SK-MEL-5 (cell line): ENCODE data around the gene CHD3. TPM values are rescaled to one million over a fixed set of nuclear protein-coding genes. Genes with fewer than 3 reads are reported as not detected.
"Not testable (repeated sequence)": the region's sequence is repeated elsewhere in the genome, so short reads cannot be mapped to it uniquely, and the experiment has no call there.

ENCODE experiments used
- DNase-seq: peaks from one replicate; pipeline ENCODE4 v3.0.0-alpha.2; 2016; ENCODE audit warnings: low read depth, low spot score
- in situ Hi-C: cut with HindIII; loops from 2 replicates; pipeline ENCODE4 v1.10.0; 2016; ENCODE audit warnings: low sequenced_read_pairs, high pct_unique_total_duplicates, low pct_unique_long_range_greater_than_20kb
- total RNA-seq: library from RNA; depleted of rRNA; stranded (reverse); fragments of >200 nt; shearing (Covaris generic); gene quantifications from 2 replicates; pipeline ENCODE4 v1.2.3, GENCODE V29; 2014

CHD3 gene
- total RNA-seq, 1 experiment from 2014 or later = 68.4 TPM

- in situ Hi-C loops = no loop called here
These were observed 30.7 kb upstream of the CHD3 start, which contains the start of gene CYB5D1 for GRCh38 chr17:7857713-7858521. Gene CYB5D1, plus strand, starts transcription at chr17:7858003. Its CDS starts 132 bp downstream, at chr17:7858135.

GRCh38 chr17:7858522-7858810 lies 30.1 kb upstream of the CHD3 start:
- DNase-seq = peak; percentile 51
- in situ Hi-C loops = no loop called here

More at GRCh38 chr17:7857713-7858521, 30.7 kb upstream of the CHD3 start, which contains the start of gene CYB5D1:
- peak; percentile 94 for DNase-seq

- in situ Hi-C loops = no loop called here
- DNase-seq = no peak
These were observed 29.6 kb upstream of the CHD3 start for GRCh38 chr17:7859028-7859427.

- in situ Hi-C loops = no loop called here
- DNase-seq = peak; percentile 80
These were observed 25.7 kb upstream of the CHD3 start for GRCh38 chr17:7862692-7863437.

GRCh38 chr17:7864384-7864783 lies 24.2 kb upstream of the CHD3 start:
- DNase-seq, in situ Hi-C loops: not testable (repeated sequence)

- in situ Hi-C loops = no loop called here
- DNase-seq = no peak
These were observed 23.5 kb upstream of the CHD3 start for GRCh38 chr17:7864995-7865650.

- DNase-seq = no peak
- in situ Hi-C loops = no loop called here
These were observed 20.7 kb upstream of the CHD3 start for GRCh38 chr17:7867881-7868329.

DNA sequence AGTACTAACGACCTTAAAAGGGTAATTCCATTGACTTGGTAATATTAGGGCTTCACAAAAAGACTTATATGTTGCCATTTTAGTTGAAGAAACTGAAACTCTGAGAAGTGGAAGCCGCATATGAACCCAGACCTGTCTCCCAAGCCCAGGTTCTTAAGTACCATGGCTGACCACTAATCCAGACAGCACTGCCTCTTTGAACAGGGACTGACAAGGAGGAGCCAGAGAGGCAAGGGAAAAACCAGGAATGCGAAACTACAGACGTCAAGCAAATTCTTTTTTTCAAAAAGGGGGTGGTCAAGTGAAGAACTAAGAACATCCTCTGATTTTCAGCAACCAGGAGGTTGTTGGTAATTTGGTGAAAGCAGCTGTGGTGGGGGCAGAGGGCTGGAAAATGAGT lies 15.5 kb upstream of the CHD3 start:
- in situ Hi-C loops = no loop called here
- no peak for DNase-seq

DNA sequence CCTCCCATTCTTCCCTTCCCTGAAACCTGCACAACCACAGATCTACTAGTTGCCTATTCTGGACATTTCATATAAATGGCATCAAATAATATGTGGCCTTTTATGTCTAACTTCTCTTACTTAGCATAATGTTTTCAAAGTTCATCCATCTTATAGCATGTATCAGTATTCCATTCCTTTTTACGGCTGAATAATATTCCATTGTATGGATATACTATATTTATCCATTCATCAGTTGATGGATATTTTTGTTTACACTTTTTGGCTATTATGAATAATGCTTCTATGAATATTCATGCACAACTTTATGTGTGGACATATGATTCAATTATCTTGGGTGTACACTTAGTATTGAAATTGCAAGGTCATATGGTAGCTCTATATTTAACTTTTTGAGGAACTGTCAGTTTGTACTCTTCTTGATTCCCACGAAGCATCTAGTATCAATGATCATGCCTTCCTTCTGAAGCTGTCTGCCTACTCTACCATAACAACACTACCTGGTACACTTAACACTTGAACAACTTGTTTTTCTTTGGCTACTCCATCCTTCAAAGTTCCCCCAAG lies 12.7 kb upstream of the CHD3 start:
- no peak for DNase-seq
- in situ Hi-C loops = no loop called here

DNA sequence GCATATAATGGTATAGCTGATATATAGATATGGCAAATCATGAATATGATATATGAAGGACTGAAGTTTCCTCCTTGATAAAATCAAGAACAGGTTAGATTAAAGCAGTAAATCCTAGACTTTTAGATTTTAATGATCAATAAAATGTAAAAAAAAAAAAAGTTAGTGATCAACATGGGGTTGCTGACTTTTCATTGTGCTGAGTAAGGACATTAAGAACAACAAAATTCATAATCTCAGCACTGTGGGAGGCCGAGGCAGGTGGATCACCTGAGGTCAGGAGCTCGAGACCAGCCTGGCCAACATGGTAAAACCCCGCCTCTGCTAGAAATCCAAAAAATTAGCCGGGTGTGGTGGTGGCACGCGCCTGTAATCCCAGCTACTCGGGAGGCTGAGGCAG lies 10.4 kb upstream of the CHD3 start:
- no peak for DNase-seq
- in situ Hi-C loops = no loop called here

- in situ Hi-C loops = no loop called here
- DNase-seq = no peak
These were observed 8.3 kb upstream of the CHD3 start for GRCh38 chr17:7880076-7880868.

DNA sequence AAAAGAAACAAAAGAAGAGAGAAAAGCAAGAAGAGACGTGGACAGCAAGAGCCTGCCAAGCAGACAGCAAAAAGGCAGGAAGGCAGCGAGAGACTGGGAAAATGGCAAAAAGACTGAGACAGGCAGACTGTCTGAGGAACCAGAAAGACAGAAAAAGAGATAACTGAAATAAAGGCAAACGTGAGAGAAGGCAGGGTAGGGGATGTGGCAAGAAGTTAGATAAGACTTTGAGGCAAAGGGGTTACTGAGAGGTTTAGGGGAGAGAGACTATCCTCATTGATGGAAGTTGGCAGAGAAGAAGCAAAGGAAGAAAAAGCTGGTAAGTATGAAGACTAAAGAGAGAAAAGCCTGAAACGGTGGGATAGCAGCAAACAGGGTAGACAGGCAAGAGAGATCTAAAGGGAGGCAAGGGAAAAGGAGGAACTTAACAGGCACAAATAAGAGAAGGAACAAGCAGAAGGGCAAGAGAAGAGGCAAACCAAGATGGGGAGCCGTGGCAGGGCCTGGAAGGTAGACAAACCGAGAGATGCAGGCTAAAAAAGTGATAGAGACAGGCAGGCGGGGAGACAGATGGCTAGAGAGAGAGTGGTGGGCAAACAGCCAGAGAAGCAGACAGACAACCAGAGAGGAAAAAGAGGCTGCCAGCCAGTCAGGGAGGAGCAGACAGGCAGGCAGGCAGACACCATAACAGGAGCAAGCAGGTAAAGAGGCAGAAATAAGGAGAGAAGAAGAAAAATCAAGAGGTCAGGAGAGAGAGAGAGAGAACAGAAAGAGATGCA lies 7.1 kb upstream of the CHD3 start:
- in situ Hi-C loops = no loop called here
- no peak for DNase-seq

- in situ Hi-C loops = no loop called here
- no peak for DNase-seq
These were observed 6.5 kb upstream of the CHD3 start for GRCh38 chr17:7882068-7882467.

DNA sequence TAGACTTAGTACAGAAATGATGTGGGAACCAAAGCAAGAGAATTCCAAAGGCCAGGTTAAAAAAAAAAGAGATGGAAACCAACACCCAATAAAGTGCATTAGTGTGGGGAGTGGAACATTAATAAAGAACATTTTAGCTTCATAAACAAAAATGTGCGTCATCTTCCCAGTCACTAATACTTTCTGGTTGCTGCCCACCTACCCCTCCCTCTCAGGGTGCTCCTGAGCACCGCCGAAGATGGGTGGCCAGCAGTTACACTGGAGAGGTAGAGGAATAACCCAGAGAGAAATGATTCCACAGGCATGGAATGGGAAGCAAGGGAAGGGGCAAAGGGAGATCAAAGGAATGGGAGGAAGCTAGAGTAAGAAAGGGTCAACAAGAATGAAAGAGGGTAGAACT lies 6.0 kb upstream of the CHD3 start:
- in situ Hi-C loops = no loop called here
- no peak for DNase-seq

- in situ Hi-C loops = no loop called here
- DNase-seq = peak; percentile 27
These were observed 4.7 kb upstream of the CHD3 start for GRCh38 chr17:7883781-7884386.

DNA sequence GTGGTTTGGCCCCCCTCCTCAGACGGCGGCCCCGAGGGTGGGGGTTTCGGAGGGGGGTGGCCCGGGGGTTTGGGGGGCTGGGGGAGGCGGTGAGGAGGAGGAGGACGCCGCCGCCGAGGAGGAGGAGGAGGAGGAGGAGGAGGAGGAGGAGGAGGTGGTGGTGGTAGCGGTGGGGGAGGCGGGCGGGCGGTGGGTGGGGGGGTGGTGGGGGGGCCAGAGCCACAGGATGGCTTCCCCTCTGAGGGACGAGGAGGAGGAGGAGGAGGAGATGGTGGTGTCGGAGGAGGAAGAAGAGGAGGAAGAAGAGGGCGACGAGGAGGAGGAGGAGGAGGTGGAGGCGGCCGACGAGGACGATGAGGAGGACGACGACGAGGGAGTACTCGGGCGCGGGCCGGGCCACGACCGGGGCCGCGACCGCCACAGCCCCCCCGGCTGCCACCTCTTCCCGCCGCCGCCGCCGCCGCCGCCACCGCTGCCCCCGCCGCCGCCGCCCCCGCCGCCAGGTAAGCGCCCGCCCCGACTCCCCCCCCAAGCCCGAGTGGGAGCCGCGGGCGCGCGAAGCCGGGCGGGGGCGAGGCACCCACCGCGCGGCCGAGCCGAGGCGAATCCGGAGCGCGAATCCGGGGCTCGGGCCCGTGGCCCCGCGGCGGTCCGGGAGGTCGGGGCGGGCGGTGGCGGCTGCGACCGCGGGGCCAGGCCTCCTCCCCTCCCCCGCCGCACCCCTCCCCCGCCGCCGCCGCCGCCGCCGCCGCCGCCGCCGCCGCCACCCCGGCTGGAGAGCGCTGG lies 3.8 kb upstream of the CHD3 start:
- in situ Hi-C loops = no loop called here
- DNase-seq = no peak
